Sigmoid colon (tissue), 7 donors: ENCODE results near the gene AGBL1. TPM values are rescaled to one million over a fixed set of nuclear protein-coding genes. Genes with fewer than 3 reads are reported as not detected.

Experiments
- DNase-seq: peaks from one replicate; pipeline ENCODE4 v3.0.0-alpha.2; 2019
- H3K27ac ChIP-seq, 4 donors: fragments of 200-600 bp; sonication (generic); one replicate each; pipeline ENCODE4 v1.5.1; 2016 to 2019; ENCODE audit warnings: mild to moderate bottlenecking in 1 of 4
- H3K27me3 ChIP-seq, 3 donors: fragments of 200-600 bp; sonication (generic); one replicate each; pipeline ENCODE4 v1.5.1; 2019; ENCODE audit warnings: mild to moderate bottlenecking in 1 of 3
- H3K36me3 ChIP-seq, 4 donors: fragments of 200-600 bp; sonication (generic); one replicate each; pipeline ENCODE4 v1.5.1; 2016 to 2019
- H3K4me1 ChIP-seq, 4 donors: fragments of 200-600 bp; sonication (generic); one replicate each; pipeline ENCODE4 v1.5.1; 2017 to 2019
- H3K4me3 ChIP-seq, 4 donors: fragments of 200-600 bp; sonication (generic); one replicate each; pipeline ENCODE4 v1.5.1; 2017 to 2019; ENCODE audit warnings: mild to moderate bottlenecking in 2 of 4, moderate library complexity in 1 of 4
- H3K9me3 ChIP-seq, 4 donors: fragments of 200-600 bp in 3 of 4; sonication (generic) in 3 of 4; one replicate each; pipeline versions ENCODE4 v1.5.1 to v1.6.1; 2013 to 2019
- CTCF ChIP-seq, 4 experiments: fragments of 450-650 bp in 3 of 4; fragments of 200-600 bp in 1 of 4; IDR thresholded peaks; one replicate each; pipeline ENCODE4 v1.5.1; 2016 to 2019; ENCODE audit warnings: antibody characterized with exemption in 4 of 4, mild to moderate bottlenecking in 3 of 4, moderate library complexity in 2 of 4
- EP300 ChIP-seq, 4 donors: sonication (generic); formaldehyde crosslinking; IDR thresholded peaks; one replicate each; pipeline ENCODE4 v1.6.1; 2017; ENCODE audit warnings: antibody characterized with exemption in 4 of 4
- POLR2A ChIP-seq, 2 donors: fragments of 450-650 bp; IDR thresholded peaks; one replicate each; pipeline ENCODE4 v1.6.1; 2016; ENCODE audit warnings: antibody characterized with exemption in 2 of 2, mild to moderate bottlenecking in 2 of 2, moderate library complexity in 2 of 2
- POLR2AphosphoS5 ChIP-seq, 4 donors: sonication (generic); formaldehyde crosslinking; IDR thresholded peaks; one replicate each; pipeline ENCODE4 v1.6.1; 2017; ENCODE audit warnings: antibody characterized with exemption in 4 of 4
- WGBS, 2 donors: extraction: QIAGEN DNeasy Blood & Tissue Kit; methylation state at CpG; one replicate each; pipeline ENCODE4 v1.1.7; 2013; 5-methylcytosine and 5-hydroxymethylcytosine counted together
- intact Hi-C: fragments of 100-400 bp; cut with DNase I; formaldehyde crosslinking; loops from one replicate; pipeline ENCODE4 v1.15.1; 2023
- polyA plus RNA-seq, 3 donors: library from polyadenylated mRNA; stranded (reverse); fragments of 200-250 nt; gene quantifications; one replicate each; pipeline ENCODE4 v1.2.3, GENCODE V29; 2013
- total RNA-seq, 4 donors: library from RNA; depleted of rRNA; stranded (reverse); fragments of >200 nt; gene quantifications; one replicate each; pipeline ENCODE4 v1.1.0, GENCODE V29; 2016
- donor health status: healthy with polysubstance abuse.
- donor health status: Bipolar disorder and iron deficiency.
- donor health status: healthy.

Gene AGBL1
- total and polyA plus RNA-seq, 7 donors: 0.16 to 0.28 TPM; not detected in 5

GRCh38 chr15:86756688-86757087, 677.0 kb downstream of the AGBL1 start:
- TF ChIP-seq CTCF (IDR thresholded peaks at IDR 0.05) (no peak), POLR2A (IDR thresholded peaks at IDR 0.05) (no peak)
- no peaks in the 10 kb centered on the region for H3K27me3 ChIP-seq
- intact Hi-C loops: no loop called here
- no peak overlapping the region for H3K4me3 ChIP-seq
- DNase-seq: no peak
- 88% methylated on average over 3 of the region's 3 CpGs for WGBS, 2 donors
- H3K9me3 ChIP-seq: peaks cover 0 to 2% (median 0%) of the 10 kb centered on the region in 4 donors
- H3K36me3 ChIP-seq: no peaks in the 10 kb centered on the region
- H3K4me1 ChIP-seq: no peaks in the 10 kb centered on the region
- H3K27ac ChIP-seq: no peak overlapping the region

DNA sequence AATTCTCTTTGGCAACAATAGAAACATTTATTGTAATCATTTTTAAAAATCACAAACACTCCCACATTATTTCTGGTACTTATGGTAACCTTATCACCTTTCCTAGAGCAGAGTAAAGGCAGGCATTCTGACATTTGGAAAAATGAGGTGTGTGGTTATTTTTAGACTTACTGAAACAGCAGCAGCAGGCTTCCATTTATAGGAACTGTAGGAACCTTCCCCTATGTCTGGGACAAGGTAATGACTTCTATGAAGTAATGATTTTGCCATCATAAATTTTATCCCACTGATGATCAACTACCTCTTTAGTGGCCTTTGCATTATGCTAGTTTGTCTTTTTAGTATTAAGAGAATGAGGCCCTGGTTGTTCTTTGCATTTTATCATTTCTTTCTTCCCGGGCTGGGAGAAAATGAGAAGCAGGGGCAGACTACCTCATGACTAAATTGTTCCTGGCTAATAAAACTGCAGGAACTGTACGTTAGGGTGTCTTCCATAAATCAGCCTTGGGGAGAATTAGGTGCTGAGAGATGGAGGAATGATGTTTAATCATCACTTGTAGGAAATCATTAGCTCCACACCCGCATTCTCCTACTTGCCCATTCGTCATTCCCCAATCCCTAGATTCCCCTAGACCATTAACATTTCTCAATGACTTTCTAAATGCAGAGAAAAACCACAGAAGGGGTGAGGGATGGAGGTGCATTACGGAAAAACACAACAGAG, 680.3 kb downstream of the AGBL1 start:
- TF ChIP-seq EP300 (IDR thresholded peaks at IDR 0.05) (no peak), POLR2A (IDR thresholded peaks at IDR 0.05) (no peak), POLR2AphosphoS5 (IDR thresholded peaks at IDR 0.05) (no peak), CTCF (IDR thresholded peaks at IDR 0.05) (no peak)
- no peaks in the 10 kb centered on the region for H3K36me3 ChIP-seq
- no peak overlapping the region for H3K27ac ChIP-seq
- peaks cover 0 to 2% (median 0%) of the 10 kb centered on the region in 4 donors for H3K9me3 ChIP-seq
- WGBS, 2 donors: 71 to 72% methylated on average over 5 of the region's 5 CpGs
- intact Hi-C loops: no loop called here
- no peak for DNase-seq
- no peaks in the 10 kb centered on the region for H3K4me1 ChIP-seq
- no peak overlapping the region for H3K4me3 ChIP-seq
- H3K27me3 ChIP-seq: no peaks in the 10 kb centered on the region

DNA sequence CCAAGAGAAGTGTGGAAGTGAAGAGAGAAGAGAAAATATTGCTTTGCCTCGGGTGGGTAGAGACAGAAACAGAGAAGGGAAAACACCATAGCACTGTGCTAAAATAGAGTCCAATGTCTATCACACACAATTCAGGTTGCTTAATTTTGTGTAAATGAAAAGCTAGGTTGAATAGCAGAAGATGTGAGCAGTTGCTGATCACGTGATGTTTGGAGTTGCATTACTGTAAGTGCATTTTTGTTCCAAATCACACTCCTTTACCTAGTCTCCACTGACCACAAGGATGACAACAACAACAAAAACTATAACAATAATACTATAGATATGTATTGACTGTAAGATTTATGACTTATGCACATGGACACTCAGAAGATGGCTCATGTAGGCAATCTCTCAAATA, 683.2 kb downstream of the AGBL1 start:
- Histone ChIP-seq H3K36me3 (no peaks in the 10 kb centered on the region), H3K27me3 (no peaks in the 10 kb centered on the region), H3K27ac (no peak overlapping the region), H3K9me3 (no peaks in the 10 kb centered on the region), H3K4me3 (no peak overlapping the region), H3K4me1 (no peaks in the 10 kb centered on the region)
- no peak for TF ChIP-seq POLR2AphosphoS5 (IDR thresholded peaks at IDR 0.05)
- no peak for TF ChIP-seq CTCF (IDR thresholded peaks at IDR 0.05)
- no peak for TF ChIP-seq POLR2A (IDR thresholded peaks at IDR 0.05)
- TF ChIP-seq EP300 (IDR thresholded peaks at IDR 0.05): no peak
- DNase-seq: no peak
- WGBS, 2 donors: 50 to 56% methylated on average over 2 of the region's 2 CpGs
- intact Hi-C loops: no loop called here

- WGBS, 2 donors: 82 to 86% methylated on average over 3 of the region's 3 CpGs
Observed at GRCh38 chr15:86764021-86764420, 684.4 kb downstream of the AGBL1 start.

More at GRCh38 chr15:86764021-86764420, 684.4 kb downstream of the AGBL1 start:
- Histone ChIP-seq H3K4me3 (no peak overlapping the region), H3K9me3 (no peaks in the 10 kb centered on the region), H3K36me3 (no peaks in the 10 kb centered on the region), H3K27me3 (no peaks in the 10 kb centered on the region), H3K4me1 (no peaks in the 10 kb centered on the region), H3K27ac (no peak overlapping the region)
- intact Hi-C loops: no loop called here
- TF ChIP-seq POLR2A (IDR thresholded peaks at IDR 0.05) (no peak), POLR2AphosphoS5 (IDR thresholded peaks at IDR 0.05) (no peak), CTCF (IDR thresholded peaks at IDR 0.05) (no peak), EP300 (IDR thresholded peaks at IDR 0.05) (no peak)
- DNase-seq: no peak
